Measurements from ENCODE around the gene MET. TPM values are rescaled to one million over a fixed set of nuclear protein-coding genes. Genes with fewer than 3 reads are reported as not detected.
"Not testable (repeated sequence)": the region's sequence is repeated elsewhere in the genome, so short reads cannot be mapped to it uniquely, and the experiment has no call there.

MET gene
- total RNA-seq, 6 experiments from 2014 or later: 101 to 149 (median 129) TPM

- peaks cover 77% of the 10 kb centered on the region for H3K4me1 Mint-ChIP-seq (ENCODE audit: low read depth)
These were observed 135.1 kb downstream of the MET start for GRCh38 chr7:116807011-116807560.

DNA sequence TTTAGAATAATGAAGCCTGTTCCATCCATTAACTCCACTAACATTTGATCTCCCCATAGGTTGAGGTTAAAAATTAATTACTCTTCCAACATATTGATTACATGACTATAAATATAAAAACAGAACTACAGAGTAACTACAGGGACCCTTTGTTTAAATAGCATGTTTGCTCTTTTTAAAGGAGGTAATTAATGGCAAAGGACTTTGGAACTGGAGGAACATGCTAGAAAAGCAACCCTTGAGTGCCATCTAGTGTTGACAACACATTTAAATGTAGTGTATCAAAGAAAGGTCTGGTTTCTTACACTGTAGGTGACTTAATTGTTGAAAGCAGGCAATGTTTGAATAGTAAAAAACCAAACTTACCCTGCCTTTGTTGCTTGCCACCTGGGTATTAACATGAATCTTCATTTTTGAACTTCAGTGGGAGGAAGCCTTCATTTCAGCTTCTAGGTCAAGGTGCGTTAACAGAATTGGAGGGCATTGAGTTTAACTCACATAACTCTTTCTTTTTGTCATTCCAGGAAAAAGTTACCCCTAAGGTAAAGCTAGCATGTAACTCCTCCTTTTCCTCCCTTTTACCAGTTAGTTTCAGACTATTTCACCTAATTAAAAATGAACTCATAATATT lies 137.8 kb downstream of the MET start:
- peak overlapping the region; percentile 21 for H3K4me3 Mint-ChIP-seq
- DNase-seq: peak; percentile 71
- peaks cover 1% of the 10 kb centered on the region; the same call in 1 of the 2 replicates for H3K27me3 Mint-ChIP-seq (ENCODE audit: insufficient read depth)
- no peaks in the 10 kb centered on the region for H3K36me3 Mint-ChIP-seq (ENCODE audit: low read depth)
- TF ChIP-seq CTCF (IDR thresholded peaks at IDR 0.05): peak; percentile 86
- peak overlapping the region; percentile 13; the same call in 1 of the 2 replicates for H3K27ac Mint-ChIP-seq
- H3K4me1 Mint-ChIP-seq (ENCODE audit: low read depth): peaks cover 60% of the 10 kb centered on the region
- no peaks in the 10 kb centered on the region for H3K9me3 Mint-ChIP-seq

More at GRCh38 chr7:116807011-116807560, 135.1 kb downstream of the MET start:
- no peak overlapping the region for H3K4me3 Mint-ChIP-seq
- H3K27ac Mint-ChIP-seq: no peak overlapping the region
- H3K9me3 Mint-ChIP-seq: no peaks in the 10 kb centered on the region
- no peak for TF ChIP-seq CTCF (IDR thresholded peaks at IDR 0.05)
- H3K36me3 Mint-ChIP-seq (ENCODE audit: low read depth): no peaks in the 10 kb centered on the region; the same call in 1 of the 2 replicates
- no peak for DNase-seq
- H3K27me3 Mint-ChIP-seq (ENCODE audit: insufficient read depth): peaks cover 1% of the 10 kb centered on the region; the same call in 1 of the 2 replicates

GRCh38 chr7:116810267-116811116 lies 138.5 kb downstream of the MET start:
- no peaks in the 10 kb centered on the region for H3K36me3 Mint-ChIP-seq (ENCODE audit: low read depth)
- DNase-seq: peak; percentile 53
- no peak for TF ChIP-seq CTCF (IDR thresholded peaks at IDR 0.05)
- H3K27me3 Mint-ChIP-seq (ENCODE audit: insufficient read depth): peaks cover 1% of the 10 kb centered on the region; the same call in 1 of the 2 replicates
- H3K4me1 Mint-ChIP-seq (ENCODE audit: low read depth): peaks cover 53% of the 10 kb centered on the region
- H3K27ac Mint-ChIP-seq: peak overlapping the region; percentile 13; the same call in 1 of the 2 replicates
- peak overlapping the region; percentile 21 for H3K4me3 Mint-ChIP-seq
- no peaks in the 10 kb centered on the region for H3K9me3 Mint-ChIP-seq

DNA sequence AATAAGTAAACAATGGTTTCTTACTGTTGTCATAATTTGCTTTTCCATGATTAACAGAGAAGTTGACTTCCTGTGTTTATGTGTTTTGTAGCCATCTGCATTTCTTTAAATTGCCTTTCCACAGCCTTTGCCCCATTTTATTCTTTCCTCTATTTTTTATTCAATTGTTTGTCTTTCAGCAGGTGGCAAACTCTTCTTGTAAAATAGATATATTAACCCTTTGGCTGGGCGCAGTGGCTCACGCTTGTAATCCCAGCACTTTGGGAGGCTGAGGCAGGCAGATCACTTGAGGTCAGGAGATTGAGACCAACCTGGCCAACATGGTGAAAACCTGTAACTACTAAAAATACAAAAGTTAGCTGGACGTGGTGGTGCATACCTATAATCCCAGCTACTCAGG lies 139.8 kb downstream of the MET start:
- Mint-ChIP-seq H3K36me3 (ENCODE audit: low read depth) (no peaks in the 10 kb centered on the region), H3K27me3 (ENCODE audit: insufficient read depth) (peaks cover 1% of the 10 kb centered on the region; the same call in 1 of the 2 replicates), H3K4me3 (no peak overlapping the region), H3K27ac (no peak overlapping the region), H3K4me1 (ENCODE audit: low read depth) (peaks cover 43% of the 10 kb centered on the region), H3K9me3 (no peaks in the 10 kb centered on the region)
- no peak for TF ChIP-seq CTCF (IDR thresholded peaks at IDR 0.05)
- no peak for DNase-seq

GRCh38 chr7:116812860-116813259 lies 140.9 kb downstream of the MET start:
- DNase-seq: no peak
- H3K4me3 Mint-ChIP-seq: no peak overlapping the region
- peak overlapping the region; percentile 2; the same call in 1 of the 2 replicates for H3K27ac Mint-ChIP-seq
- TF ChIP-seq CTCF (IDR thresholded peaks at IDR 0.05): no peak
- H3K27me3 Mint-ChIP-seq (ENCODE audit: insufficient read depth): no peaks in the 10 kb centered on the region
- H3K9me3 Mint-ChIP-seq: no peaks in the 10 kb centered on the region
- no peaks in the 10 kb centered on the region for H3K36me3 Mint-ChIP-seq (ENCODE audit: low read depth)
- H3K4me1 Mint-ChIP-seq (ENCODE audit: low read depth): peaks cover 42% of the 10 kb centered on the region

- not testable (repeated sequence) for H3K4me3 Mint-ChIP-seq; H3K36me3 Mint-ChIP-seq (ENCODE audit: low read depth); H3K9me3 Mint-ChIP-seq; H3K27me3 Mint-ChIP-seq (ENCODE audit: insufficient read depth); DNase-seq; H3K27ac Mint-ChIP-seq
- peaks cover 37% of the 10 kb centered on the region for H3K4me1 Mint-ChIP-seq (ENCODE audit: low read depth)
These were observed 141.4 kb downstream of the MET start for GRCh38 chr7:116813371-116813770.

All from HFFc6 (cell line).